WI38 (cell line): ENCODE measurements around the gene ARMC2.

Experiments used
- H3K4me3 ChIP-seq: 2 replicates; pipeline ENCODE4 v1.5.1; 2011; ENCODE audit warnings: low read depth, mild to moderate bottlenecking, control low read depth, low read length
- TF ChIP-seq, protein P1 (sequence below): IDR thresholded peaks from 2 replicates; pipeline ENCODE4 v1.5.1; 2012; ENCODE audit warnings: low read depth, mild to moderate bottlenecking, control low read depth, low read length

Gene ARMC2

GRCh38 chr6:108848116-108848868 lies at the start of gene ARMC2:
Gene ARMC2, plus strand, starts transcription at chr6:108848422. Its CDS starts 5,846 bp downstream, at chr6:108854268.
- TF ChIP-seq, protein P1, sequence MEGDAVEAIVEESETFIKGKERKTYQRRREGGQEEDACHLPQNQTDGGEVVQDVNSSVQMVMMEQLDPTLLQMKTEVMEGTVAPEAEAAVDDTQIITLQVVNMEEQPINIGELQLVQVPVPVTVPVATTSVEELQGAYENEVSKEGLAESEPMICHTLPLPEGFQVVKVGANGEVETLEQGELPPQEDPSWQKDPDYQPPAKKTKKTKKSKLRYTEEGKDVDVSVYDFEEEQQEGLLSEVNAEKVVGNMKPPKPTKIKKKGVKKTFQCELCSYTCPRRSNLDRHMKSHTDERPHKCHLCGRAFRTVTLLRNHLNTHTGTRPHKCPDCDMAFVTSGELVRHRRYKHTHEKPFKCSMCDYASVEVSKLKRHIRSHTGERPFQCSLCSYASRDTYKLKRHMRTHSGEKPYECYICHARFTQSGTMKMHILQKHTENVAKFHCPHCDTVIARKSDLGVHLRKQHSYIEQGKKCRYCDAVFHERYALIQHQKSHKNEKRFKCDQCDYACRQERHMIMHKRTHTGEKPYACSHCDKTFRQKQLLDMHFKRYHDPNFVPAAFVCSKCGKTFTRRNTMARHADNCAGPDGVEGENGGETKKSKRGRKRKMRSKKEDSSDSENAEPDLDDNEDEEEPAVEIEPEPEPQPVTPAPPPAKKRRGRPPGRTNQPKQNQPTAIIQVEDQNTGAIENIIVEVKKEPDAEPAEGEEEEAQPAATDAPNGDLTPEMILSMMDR = no peak
- peak within 1 kb of the TSS; percentile 78 for H3K4me3 ChIP-seq

- no peak overlapping the region for H3K4me3 ChIP-seq
- TF ChIP-seq, protein P1 = no peak
Observed at GRCh38 chr6:108798670-108799353, 49.4 kb upstream of the ARMC2 start.

GRCh38 chr6:108799354-108799717 lies 48.9 kb upstream of the ARMC2 start:
- H3K4me3 ChIP-seq = no peak overlapping the region
- TF ChIP-seq, protein P1 = no peak

- no peak overlapping the region for H3K4me3 ChIP-seq
- TF ChIP-seq, protein P1 = no peak
Observed at GRCh38 chr6:108799791-108800190, 48.4 kb upstream of the ARMC2 start.

DNA sequence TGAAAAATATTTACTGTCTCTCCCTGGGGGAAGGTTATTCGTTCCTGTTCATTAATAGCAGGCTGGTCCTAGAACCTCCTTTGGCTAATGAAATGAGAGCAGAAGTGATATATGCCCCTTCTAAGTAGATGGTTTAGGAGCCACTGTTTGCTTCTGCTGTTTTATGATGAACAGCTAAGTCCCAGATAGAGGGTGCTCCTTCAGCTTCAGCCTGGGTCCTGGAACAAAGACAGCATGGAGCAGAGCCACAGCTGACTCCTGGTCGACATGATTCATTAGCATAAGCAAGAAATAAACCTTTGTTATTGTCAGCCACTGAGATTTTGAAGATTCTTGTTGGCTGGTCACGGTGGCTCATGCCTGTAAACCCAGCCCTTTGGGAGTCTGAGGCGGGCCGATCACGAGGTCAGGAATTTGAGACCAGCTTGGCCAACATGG lies 47.8 kb upstream of the ARMC2 start:
- TF ChIP-seq, protein P1 = no peak
- H3K4me3 ChIP-seq = no peak overlapping the region

DNA sequence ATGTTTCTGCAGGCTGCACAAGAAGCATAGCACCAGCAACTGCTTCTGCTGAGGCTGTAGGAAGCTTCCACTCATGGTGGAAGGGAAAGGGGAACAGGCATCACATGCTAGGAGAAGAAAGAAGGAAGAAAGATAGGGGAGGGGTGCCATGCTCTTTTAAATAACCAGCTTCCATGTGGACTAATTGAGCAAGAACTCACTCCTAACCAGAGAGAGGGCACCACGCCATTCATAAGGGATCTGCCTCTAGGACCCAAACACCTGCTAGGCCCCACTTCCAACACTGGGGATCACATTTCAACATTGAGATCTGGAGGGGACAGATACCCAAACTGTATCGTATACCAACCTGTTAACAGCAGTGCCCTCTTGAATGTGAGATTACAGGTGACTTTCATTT lies 46.9 kb upstream of the ARMC2 start:
- H3K4me3 ChIP-seq = no peak overlapping the region
- TF ChIP-seq, protein P1 = no peak

- TF ChIP-seq, protein P1 = no peak
- no peak overlapping the region for H3K4me3 ChIP-seq
Observed at GRCh38 chr6:108803982-108804490, 44.2 kb upstream of the ARMC2 start.
